GM12872 (cell line): ENCODE measurements around the gene SRRM1.

Source experiments
- CTCF ChIP-seq: IDR thresholded peaks from 3 replicates; pipeline ENCODE4 v1.5.1; 2011; ENCODE audit warnings: low read depth, mild to moderate bottlenecking, low read length, moderate library complexity; ENCODE audit not compliant: insufficient read depth

Gene SRRM1

GRCh38 chr1:24696756-24697330, 53.7 kb downstream of the SRRM1 start:
- no peak for TF ChIP-seq CTCF

GRCh38 chr1:24699628-24700027, 56.5 kb downstream of the SRRM1 start:
- TF ChIP-seq CTCF = no peak

GRCh38 chr1:24702511-24703293, 59.6 kb downstream of the SRRM1 start:
- TF ChIP-seq CTCF = no peak

GRCh38 chr1:24704411-24705259, 61.5 kb downstream of the SRRM1 start:
- TF ChIP-seq CTCF = no peak

GRCh38 chr1:24705260-24706073, 62.4 kb downstream of the SRRM1 start:
- no peak for TF ChIP-seq CTCF

- no peak for TF ChIP-seq CTCF
These were observed 64.6 kb downstream of the SRRM1 start for GRCh38 chr1:24707687-24708086.
